Activated CD4-positive, CD25-positive, alpha-beta regulatory T cell treated with anti-CD3 and anti-CD28 coated beads, Interleukin-2, amount 50 U/mL, for 72 hours (primary cell): ENCODE measurements around the gene TBC1D10A.
"Not testable (repeated sequence)": the region's sequence is repeated elsewhere in the genome, so short reads cannot be mapped to it uniquely, and the experiment has no call there.

Source experiments
- DNase-seq: peaks from one replicate; pipeline ENCODE4 v3.0.0; 2021

Gene TBC1D10A

GRCh38 chr22:30344447-30345200 is 17.9 kb upstream of the TBC1D10A start:
- no peak for DNase-seq

GRCh38 chr22:30340911-30341685 is 14.4 kb upstream of the TBC1D10A start:
- DNase-seq = no peak

GRCh38 chr22:30338802-30339201 is 12.1 kb upstream of the TBC1D10A start:
- DNase-seq = no peak

GRCh38 chr22:30338341-30338740 is 11.6 kb upstream of the TBC1D10A start:
- DNase-seq = not testable (repeated sequence)

GRCh38 chr22:30337461-30337778 is 10.7 kb upstream of the TBC1D10A start:
- DNase-seq = no peak

- DNase-seq = no peak
These were observed 10.2 kb upstream of the TBC1D10A start for GRCh38 chr22:30336752-30337460.

- DNase-seq = no peak
These were observed 8.5 kb upstream of the TBC1D10A start for GRCh38 chr22:30335236-30335635.

- DNase-seq = no peak
These were observed 7.9 kb upstream of the TBC1D10A start for GRCh38 chr22:30334646-30335045.

GRCh38 chr22:30333707-30334087 is 7.0 kb upstream of the TBC1D10A start:
- DNase-seq = no peak

- DNase-seq = no peak
These were observed 6.4 kb upstream of the TBC1D10A start for GRCh38 chr22:30332994-30333706.

- DNase-seq = no peak
These were observed 5.8 kb upstream of the TBC1D10A start for GRCh38 chr22:30332551-30332950.

GRCh38 chr22:30328466-30329049 is 1.8 kb upstream of the TBC1D10A start:
- DNase-seq = no peak

GRCh38 chr22:30327864-30328345 is 1.2 kb upstream of the TBC1D10A start:
- no peak for DNase-seq

- no peak for DNase-seq
These were observed 461 bp downstream of the TBC1D10A start for GRCh38 chr22:30326255-30326705.

- DNase-seq = no peak
These were observed 952 bp downstream of the TBC1D10A start for GRCh38 chr22:30325724-30326254.

GRCh38 chr22:30325065-30325720 is 1.5 kb downstream of the TBC1D10A start:
- DNase-seq = no peak

GRCh38 chr22:30324014-30324730 is 2.6 kb downstream of the TBC1D10A start:
- DNase-seq = no peak

GRCh38 chr22:30323246-30323645 is 3.5 kb downstream of the TBC1D10A start:
- no peak for DNase-seq

GRCh38 chr22:30321461-30321860 is 5.3 kb downstream of the TBC1D10A start:
- no peak for DNase-seq

GRCh38 chr22:30320021-30320556 is 6.7 kb downstream of the TBC1D10A start:
- DNase-seq = no peak
